GM18519 (cell line): ENCODE measurements around the gene KCNJ6.

Experiments used
- ATAC-seq: cut with Tn5 transposase; IDR thresholded peaks from one replicate; pipeline ENCODE4 v1.9.1; 2021; ENCODE audit warnings: mild to moderate bottlenecking, moderate library complexity; ENCODE audit not compliant: unreplicated experiment, low FRiP score

Gene KCNJ6

DNA sequence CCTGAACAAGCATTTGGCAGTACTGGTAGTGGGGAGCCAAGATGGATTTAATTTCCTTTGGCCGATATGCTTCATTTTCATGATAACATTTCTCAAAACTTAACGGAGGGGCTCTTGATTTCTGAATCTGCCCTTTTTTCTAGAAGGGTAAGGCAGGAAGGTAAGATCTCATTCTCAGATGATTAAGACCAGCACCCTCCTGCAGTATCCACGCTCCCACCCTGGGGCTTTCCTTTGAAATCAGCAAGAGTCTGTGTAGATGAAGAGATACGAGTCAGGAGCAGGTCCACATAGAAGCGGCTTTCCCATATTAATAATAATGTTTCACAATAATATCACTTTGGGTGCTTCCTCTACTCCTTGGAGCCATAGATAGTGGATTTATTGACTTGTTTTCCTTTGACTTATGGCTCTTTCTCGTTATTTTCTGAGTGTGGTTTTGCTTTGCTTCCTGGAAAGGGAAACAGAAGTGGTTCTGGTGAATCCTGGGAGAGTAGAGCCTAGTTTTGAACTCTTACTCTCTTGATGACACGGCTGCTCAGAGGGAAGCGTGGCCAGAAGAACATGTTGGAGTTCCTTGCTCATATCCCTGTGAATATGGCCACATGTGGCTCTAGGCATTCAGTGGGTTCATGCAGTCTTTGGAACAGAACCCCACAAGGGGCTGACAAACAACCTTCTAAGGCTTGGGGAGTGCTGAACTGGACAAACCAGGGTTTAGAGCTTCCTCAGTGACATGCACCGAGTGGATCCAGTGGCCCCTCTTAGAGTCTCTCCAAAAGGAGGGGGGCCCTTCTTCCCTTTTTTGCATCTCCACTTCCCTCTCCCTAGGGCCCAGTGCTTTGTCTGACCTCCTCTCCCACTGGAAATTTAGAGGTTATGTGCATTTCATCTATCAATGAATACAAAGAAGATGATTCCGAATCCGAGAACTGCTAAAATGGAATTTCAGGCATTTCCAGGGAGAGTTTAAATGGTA is 354.0 kb downstream of the KCNJ6 start:
- no peak for ATAC-seq

GRCh38 chr21:37561506-37561905 is 354.8 kb downstream of the KCNJ6 start:
- no peak for ATAC-seq

GRCh38 chr21:37560385-37560784 is 355.9 kb downstream of the KCNJ6 start:
- ATAC-seq = no peak

GRCh38 chr21:37558676-37559211 is 357.5 kb downstream of the KCNJ6 start:
- no peak for ATAC-seq
